PC-3 (cell line): ENCODE measurements around the gene MRPL9. TPM values are rescaled to one million over a fixed set of nuclear protein-coding genes. Genes with fewer than 3 reads are reported as not detected.
"Not testable (repeated sequence)": the region's sequence is repeated elsewhere in the genome, so short reads cannot be mapped to it uniquely, and the experiment has no call there.

Experiments
- ATAC-seq: fragments of 200-7000 bp; cut with Tn5 transposase; 2 replicates; pipeline ENCODE4 v1.9.1; 2020; ENCODE audit warnings: mild to moderate bottlenecking, moderate library complexity
- BruUV-seq: library from RNA; stranded (reverse); fragments of 400-500 nt; replicated peaks from 2 replicates; lab custom pipeline; 2021; lab: Mats Ljungman, UMichigan
- CTCF ChIA-PET: fragments of 300-600 bp; sonication (Branson Sonifier 250); formaldehyde crosslinking; loops from one replicate; lab custom pipeline; 2022; ENCODE audit warnings: antibody characterized with exemption; lab: Charles Lee
- POLR2A ChIA-PET: fragments of 300-600 bp; sonication (Branson Sonifier 250); formaldehyde crosslinking; loops from one replicate; lab custom pipeline; 2022; ENCODE audit warnings: antibody characterized with exemption; ENCODE audit not compliant: unreplicated experiment; lab: Charles Lee
- DNase-seq: peaks from one replicate; pipeline ENCODE4 v3.0.0-alpha.2; 2015
- H2AFZ ChIP-seq: fragments of 300-600 bp; sonication (generic); 2 replicates; pipeline ENCODE4 v1.6.0; 2016; ENCODE audit warnings: antibody characterized with exemption, low read length
- H3F3A ChIP-seq: fragments of 300-600 bp; sonication (generic); one replicate; pipeline ENCODE4 v1.6.0; 2017; ENCODE audit warnings: antibody characterized with exemption, low read length, control low read depth, mild to moderate bottlenecking; ENCODE audit not compliant: unreplicated experiment
- H3K27ac ChIP-seq: fragments of 300-600 bp; sonication (generic); 2 replicates; pipeline ENCODE4 v1.5.1; 2016; ENCODE audit warnings: mild to moderate bottlenecking, low read length
- H3K27me3 ChIP-seq: fragments of 300-600 bp; sonication (generic); 2 replicates; pipeline ENCODE4 v1.6.1; 2016; ENCODE audit warnings: low read length, mixed read lengths
- H3K36me3 ChIP-seq: fragments of 300-600 bp; sonication (generic); 2 replicates; pipeline ENCODE4 v1.6.1; 2016; ENCODE audit warnings: low read depth, mixed run types, low read length, mixed read lengths
- H3K4me1 ChIP-seq: fragments of 300-600 bp; sonication (generic); 2 replicates; pipeline ENCODE4 v1.5.1; 2016; ENCODE audit warnings: low read length; ENCODE audit not compliant: insufficient read depth
- H3K4me2 ChIP-seq: fragments of 300-600 bp; sonication (generic); 2 replicates; pipeline ENCODE4 v1.6.0; 2016; ENCODE audit warnings: low read length
- H3K4me3 ChIP-seq: fragments of 300-600 bp; sonication (generic); 2 replicates; pipeline ENCODE4 v1.5.1; 2016; ENCODE audit warnings: mild to moderate bottlenecking, low read length, mixed read lengths
- H3K79me2 ChIP-seq: fragments of 300-600 bp; sonication (generic); 2 replicates; pipeline ENCODE4 v1.6.1; 2017; ENCODE audit warnings: low read length, mixed read lengths
- H3K9ac ChIP-seq: fragments of 300-600 bp; sonication (generic); 2 replicates; pipeline ENCODE4 v1.6.0; 2016; ENCODE audit warnings: mild to moderate bottlenecking, low read length
- H3K9me2 ChIP-seq: fragments of 300-600 bp; sonication (generic); replicated peaks from 2 replicates; pipeline ENCODE4 v1.6.1; 2016; ENCODE audit warnings: mixed run types, low read length, mixed read lengths
- H3K9me3 ChIP-seq: fragments of 300-600 bp; sonication (generic); 2 replicates; pipeline ENCODE4 v1.6.1; 2016; ENCODE audit warnings: low read length, mixed read lengths
- H4K20me1 ChIP-seq: fragments of 300-600 bp; sonication (generic); 2 replicates; pipeline ENCODE4 v1.6.1; 2016; ENCODE audit warnings: low read length, mixed read lengths
- EZH2 ChIP-seq: fragments of 300-600 bp; sonication (generic); IDR thresholded peaks from one replicate; pipeline ENCODE4 v1.6.1; 2017; ENCODE audit warnings: antibody characterized with exemption, mild to moderate bottlenecking, low read length; ENCODE audit not compliant: unreplicated experiment
- EZH2phosphoT487 ChIP-seq: fragments of 300-600 bp; sonication (generic); IDR thresholded peaks from 2 replicates; pipeline ENCODE4 v1.6.1; 2018; ENCODE audit warnings: mild to moderate bottlenecking, antibody characterized with exemption, low read length, borderline replicate concordance
- intact Hi-C: fragments of 100-400 bp; cut with micrococcal nuclease; formaldehyde crosslinking; loops from 2 replicates; pipeline ENCODE4 v1.9.0; 2023
- total RNA-seq: library from RNA; depleted of rRNA; stranded (reverse); fragments of >200 nt; gene quantifications from 2 replicates; pipeline ENCODE4 v1.2.3, GENCODE V29; 2014
- TF ChIP-seq, protein P1 (sequence below): fragments of 300-600 bp; sonication (generic); conservative IDR thresholded peaks from 2 replicates; pipeline ENCODE4 v1.5.1; 2017; ENCODE audit warnings: antibody characterized with exemption, low read depth, mild to moderate bottlenecking, low read length

Gene MRPL9
- total RNA-seq, 1 experiment from 2014 or later, result 229 TPM

GRCh38 chr1:151780736-151781135 lies 17.4 kb upstream of the MRPL9 start:
- H3K79me2 ChIP-seq, H3K27me3 ChIP-seq, H3K9ac ChIP-seq, DNase-seq, CTCF ChIA-PET, H3K9me2 ChIP-seq, H3K9me3 ChIP-seq, intact Hi-C loops, H3K4me3 ChIP-seq, H3K27ac ChIP-seq, H3K4me1 ChIP-seq, H3K4me2 ChIP-seq, ATAC-seq, H2AFZ ChIP-seq, BruUV-seq, H4K20me1 ChIP-seq, H3F3A ChIP-seq, H3K36me3 ChIP-seq: not testable (repeated sequence)
- POLR2A ChIA-PET, result interaction anchor here (0.6 to 0.8 kb wide), 2 partner anchors 18 to 480 kb away, joined by 3 read pairs; no protein-coding TSS in a partner anchor

DNA sequence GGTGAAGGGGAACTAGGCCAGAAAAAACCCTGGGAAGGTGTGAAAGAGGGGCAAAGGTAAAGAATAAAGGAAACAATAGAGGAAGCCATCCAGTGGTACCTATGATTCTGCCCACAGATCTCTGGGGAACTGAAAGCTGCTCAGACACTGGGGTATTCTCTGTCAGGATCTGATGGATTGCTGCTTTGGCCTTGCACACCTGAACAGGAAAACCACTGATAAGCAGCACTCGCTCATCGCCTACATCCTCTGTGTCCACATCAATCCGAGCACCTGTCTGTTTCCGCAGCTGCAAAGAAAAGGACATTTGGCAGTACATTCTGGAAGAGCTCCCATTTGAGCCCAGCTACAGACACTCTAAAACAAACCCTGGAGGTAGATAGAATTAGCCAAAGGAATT lies 16.6 kb upstream of the MRPL9 start:
- no peak overlapping the region for H3K27ac ChIP-seq
- TF ChIP-seq EZH2phosphoT487 (no peak), EZH2 (no peak)
- TF ChIP-seq, protein P1, sequence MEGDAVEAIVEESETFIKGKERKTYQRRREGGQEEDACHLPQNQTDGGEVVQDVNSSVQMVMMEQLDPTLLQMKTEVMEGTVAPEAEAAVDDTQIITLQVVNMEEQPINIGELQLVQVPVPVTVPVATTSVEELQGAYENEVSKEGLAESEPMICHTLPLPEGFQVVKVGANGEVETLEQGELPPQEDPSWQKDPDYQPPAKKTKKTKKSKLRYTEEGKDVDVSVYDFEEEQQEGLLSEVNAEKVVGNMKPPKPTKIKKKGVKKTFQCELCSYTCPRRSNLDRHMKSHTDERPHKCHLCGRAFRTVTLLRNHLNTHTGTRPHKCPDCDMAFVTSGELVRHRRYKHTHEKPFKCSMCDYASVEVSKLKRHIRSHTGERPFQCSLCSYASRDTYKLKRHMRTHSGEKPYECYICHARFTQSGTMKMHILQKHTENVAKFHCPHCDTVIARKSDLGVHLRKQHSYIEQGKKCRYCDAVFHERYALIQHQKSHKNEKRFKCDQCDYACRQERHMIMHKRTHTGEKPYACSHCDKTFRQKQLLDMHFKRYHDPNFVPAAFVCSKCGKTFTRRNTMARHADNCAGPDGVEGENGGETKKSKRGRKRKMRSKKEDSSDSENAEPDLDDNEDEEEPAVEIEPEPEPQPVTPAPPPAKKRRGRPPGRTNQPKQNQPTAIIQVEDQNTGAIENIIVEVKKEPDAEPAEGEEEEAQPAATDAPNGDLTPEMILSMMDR, result no peak
- POLR2A ChIA-PET, result no interaction called here
- no peaks in the 10 kb centered on the region for H4K20me1 ChIP-seq
- H3F3A ChIP-seq, result no peaks in the 10 kb centered on the region
- H3K9me2 ChIP-seq, result no peaks in the 10 kb centered on the region
- H3K4me3 ChIP-seq, result no peak overlapping the region
- intact Hi-C loops, result no loop called here
- no peaks in the 10 kb centered on the region for H3K79me2 ChIP-seq
- peaks cover 17% of the 10 kb centered on the region for H3K36me3 ChIP-seq
- DNase-seq, result no peak
- no peaks in the 10 kb centered on the region for H3K9me3 ChIP-seq
- H3K27me3 ChIP-seq, result no peaks in the 10 kb centered on the region
- no TSS peak for BruUV-seq
- H3K9ac ChIP-seq, result no peak overlapping the region
- H3K4me2 ChIP-seq, result no peak overlapping the region
- ATAC-seq, result no peak
- CTCF ChIA-PET, result interaction anchor here (0.7 kb wide), 1 partner anchor 74 kb away, joined by 3 read pairs; no protein-coding TSS in a partner anchor
- H2AFZ ChIP-seq, result no peak overlapping the region
- H3K4me1 ChIP-seq, result no peaks in the 10 kb centered on the region

GRCh38 chr1:151777317-151777716 lies 14.0 kb upstream of the MRPL9 start:
- H3K79me2 ChIP-seq, result no peaks in the 10 kb centered on the region
- TF ChIP-seq, protein P1, result no peak
- TF ChIP-seq EZH2phosphoT487, result no peak
- TF ChIP-seq EZH2, result no peak
- no peak overlapping the region for H2AFZ ChIP-seq
- no peaks in the 10 kb centered on the region for H3K9me3 ChIP-seq
- peaks cover 14% of the 10 kb centered on the region for H3K4me1 ChIP-seq
- H3K4me3 ChIP-seq, result no peak overlapping the region
- no peak overlapping the region for H3K4me2 ChIP-seq
- DNase-seq (no peak), ATAC-seq (no peak)
- H3K9ac ChIP-seq, result no peak overlapping the region
- no peaks in the 10 kb centered on the region for H3K9me2 ChIP-seq
- H4K20me1 ChIP-seq, result no peaks in the 10 kb centered on the region
- ChIA-PET POLR2A (interaction anchor here (0.6 kb wide), 1 partner anchor 63 kb away, joined by 3 read pairs; no protein-coding TSS in a partner anchor), CTCF (no interaction called here)
- intact Hi-C loops, result no loop called here
- H3K27me3 ChIP-seq, result no peaks in the 10 kb centered on the region
- H3K36me3 ChIP-seq, result peaks cover 24% of the 10 kb centered on the region
- H3F3A ChIP-seq, result no peaks in the 10 kb centered on the region
- H3K27ac ChIP-seq, result no peak overlapping the region
- no TSS peak for BruUV-seq
